Smooth muscle cell (in vitro differentiated cells): ENCODE measurements around the gene NR0B2. TPM values are rescaled to one million over a fixed set of nuclear protein-coding genes. Genes with fewer than 3 reads are reported as not detected.
A peak's percentile ranks its signal among the peaks of the same experiment; 100 is the strongest.

ENCODE experiments used
- DNase-seq: peaks from one replicate; lab custom pipeline; 2025; ENCODE audit not compliant: unreplicated experiment; lab: John Stamatoyannopoulos, UW
- H2AFZ ChIP-seq: fragments of 200-600 bp; sonication (generic); 2 replicates; pipeline ENCODE4 v1.6.0; 2016; ENCODE audit warnings: antibody characterized with exemption, low read depth, mild to moderate bottlenecking
- H3F3A ChIP-seq: fragments of 200-600 bp; sonication (generic); 2 replicates; pipeline ENCODE4 v1.6.0; 2017; ENCODE audit warnings: antibody characterized with exemption, low read depth
- H3K27ac ChIP-seq: fragments of 200-600 bp; sonication (generic); 2 replicates; pipeline ENCODE4 v1.5.1; 2016; ENCODE audit warnings: low read depth, mild to moderate bottlenecking
- H3K27me3 ChIP-seq: fragments of 200-600 bp; sonication (generic); 2 replicates; pipeline ENCODE4 v1.6.1; 2016; ENCODE audit warnings: low read depth, mild to moderate bottlenecking
- H3K36me3 ChIP-seq: fragments of 200-600 bp; sonication (generic); 2 replicates; pipeline ENCODE4 v1.5.1; 2016; ENCODE audit warnings: low read depth
- H3K4me1 ChIP-seq: fragments of 200-600 bp; sonication (generic); 2 replicates; pipeline ENCODE4 v1.5.1; 2016; ENCODE audit warnings: low read depth
- H3K4me2 ChIP-seq: fragments of 200-600 bp; sonication (generic); 2 replicates; pipeline ENCODE4 v1.6.0; 2016; ENCODE audit warnings: mild to moderate bottlenecking
- H3K4me3 ChIP-seq: fragments of 200-600 bp; sonication (generic); 2 replicates; pipeline ENCODE4 v1.5.1; 2016; ENCODE audit warnings: mild to moderate bottlenecking
- H3K79me2 ChIP-seq: fragments of 200-600 bp; sonication (generic); 2 replicates; pipeline ENCODE4 v1.6.0; 2016; ENCODE audit warnings: low read depth, mild to moderate bottlenecking
- H3K9ac ChIP-seq: fragments of 200-600 bp; sonication (generic); 2 replicates; pipeline ENCODE4 v1.6.0; 2016; ENCODE audit warnings: low read depth
- H3K9me3 ChIP-seq: fragments of 200-600 bp; sonication (generic); replicated peaks from 2 replicates; pipeline ENCODE4 v1.5.1; 2016; ENCODE audit warnings: low read depth
- H4K20me1 ChIP-seq: fragments of 200-600 bp; sonication (generic); 2 replicates; pipeline ENCODE4 v1.6.0; 2016; ENCODE audit warnings: low read depth
- CTCF ChIP-seq: fragments of 200-600 bp; sonication (generic); IDR thresholded peaks from 2 replicates; pipeline ENCODE4 v1.5.1; 2017; ENCODE audit warnings: borderline replicate concordance, mild to moderate bottlenecking, antibody characterized with exemption; ENCODE audit not compliant: insufficient read depth, poor library complexity, severe bottlenecking
- WGBS: methylation state at CpG from one replicate; pipeline ENCODE4 v1.1.7; 2016; ENCODE audit warnings: low lambda C conversion rate; 5-methylcytosine and 5-hydroxymethylcytosine counted together
- polyA plus RNA-seq: library from polyadenylated mRNA; unstranded; fragments of >200 nt; fragmentation: Nextera tagmentation; extraction: Ambion mirVana; gene quantifications from 2 replicates; pipeline ENCODE4 v1.2.1, GENCODE V29; 2016
- total RNA-seq: library from RNA; depleted of rRNA; stranded (reverse); fragments of >200 nt; gene quantifications from 2 replicates; pipeline ENCODE4 v1.2.3, GENCODE V29; 2014

Gene NR0B2
- total and polyA plus RNA-seq, 2 experiments from 2014 or later, result not detected

GRCh38 chr1:26900815-26901511 is 12.8 kb downstream of the NR0B2 start:
- no peaks in the 10 kb centered on the region for H3F3A ChIP-seq
- peak overlapping the region; percentile 99 for H3K9ac ChIP-seq
- no peak for DNase-seq
- H3K27me3 ChIP-seq, result no peaks in the 10 kb centered on the region
- WGBS, result 78% methylated on average over 18 of the region's 18 CpGs
- peak overlapping the region; percentile 93 for H3K27ac ChIP-seq
- H3K79me2 ChIP-seq, result peaks cover 38% of the 10 kb centered on the region
- H4K20me1 ChIP-seq, result no peaks in the 10 kb centered on the region
- H3K4me2 ChIP-seq, result peak overlapping the region; percentile 93
- no peak for TF ChIP-seq CTCF
- peaks cover 7% of the 10 kb centered on the region for H3K36me3 ChIP-seq
- H3K4me1 ChIP-seq, result peaks cover 12% of the 10 kb centered on the region
- peak overlapping the region; percentile 78 for H3K4me3 ChIP-seq
- H2AFZ ChIP-seq, result peak overlapping the region; percentile 95
- H3K9me3 ChIP-seq, result no peaks in the 10 kb centered on the region

GRCh38 chr1:26900001-26900814 is 13.6 kb downstream of the NR0B2 start, which contains the start of gene GPATCH3:
GPATCH3 (minus strand) TSS chr1:26900467; CDS start chr1:26900442, 25 bp downstream.
- Histone ChIP-seq H3K27ac (peak within 1 kb of the TSS; percentile 93), H3K9me3 (no peaks in the 10 kb centered on the region), H3K9ac (peak within 1 kb of the TSS; percentile 99), H3K4me3 (peak within 1 kb of the TSS; percentile 78), H3K4me1 (peaks cover 12% of the 10 kb centered on the region), H2AFZ (peak within 1 kb of the TSS; percentile 95), H4K20me1 (no peaks in the 10 kb centered on the region), H3K27me3 (no peaks in the 10 kb centered on the region), H3K36me3 (peaks cover 7% of the 10 kb centered on the region), H3K79me2 (peaks cover 41% of the 10 kb centered on the region), H3K4me2 (peak within 1 kb of the TSS; percentile 93), H3F3A (no peaks in the 10 kb centered on the region)
- TF ChIP-seq CTCF, result no peak
- WGBS, result 1% methylated on average over 49 of the region's 50 CpGs
- DNase-seq, result peak; percentile 47

GRCh38 chr1:26897351-26897750 is 16.4 kb downstream of the NR0B2 start:
- TF ChIP-seq CTCF, result no peak
- Histone ChIP-seq H3K27me3 (no peaks in the 10 kb centered on the region), H3K4me2 (no peak overlapping the region), H3K36me3 (peaks cover 12% of the 10 kb centered on the region), H3K9me3 (no peaks in the 10 kb centered on the region), H3K79me2 (peaks cover 47% of the 10 kb centered on the region), H3K9ac (no peak overlapping the region), H3F3A (no peaks in the 10 kb centered on the region), H3K4me3 (no peak overlapping the region), H3K4me1 (peaks cover 12% of the 10 kb centered on the region), H4K20me1 (no peaks in the 10 kb centered on the region), H2AFZ (no peak overlapping the region), H3K27ac (no peak overlapping the region)
- WGBS, result 98% methylated on average over 9 of the region's 9 CpGs
- no peak for DNase-seq
